Measurements from ENCODE around the gene ISM1.
A peak's percentile ranks its signal among the peaks of the same experiment; 100 is the strongest.

Gene ISM1

DNA sequence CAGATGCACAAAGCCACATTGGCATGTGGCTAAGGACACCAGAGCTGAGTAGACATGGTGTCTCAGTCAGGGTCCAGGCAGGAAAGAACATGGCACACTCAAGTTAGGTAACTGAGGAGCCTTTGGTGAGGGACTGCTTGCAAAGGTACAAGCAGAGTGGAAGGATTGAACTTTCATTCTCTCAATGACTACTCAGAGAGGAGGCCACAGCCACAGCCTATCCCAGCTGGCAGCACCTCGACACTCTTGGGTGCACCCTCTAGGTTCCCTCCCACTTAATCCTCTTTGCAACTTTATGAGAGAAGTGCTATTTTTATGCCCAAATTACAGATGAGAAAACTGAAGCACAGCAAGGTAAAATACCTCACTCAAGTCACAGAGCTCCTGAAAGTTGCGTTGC is 73.4 kb downstream of the ISM1 start:
- Histone ChIP-seq H3K4me3 (ENCODE audit: low read depth, low read length) (no peak overlapping the region), H3K27ac (no peak overlapping the region), H3K36me3 (no peaks in the 10 kb centered on the region), H3K27me3 (ENCODE audit: insufficient read depth, low read depth, severe bottlenecking) (no peaks in the 10 kb centered on the region), H3K9me3 (ENCODE audit: severe bottlenecking) (no peaks in the 10 kb centered on the region)
- TF ChIP-seq, protein P1, sequence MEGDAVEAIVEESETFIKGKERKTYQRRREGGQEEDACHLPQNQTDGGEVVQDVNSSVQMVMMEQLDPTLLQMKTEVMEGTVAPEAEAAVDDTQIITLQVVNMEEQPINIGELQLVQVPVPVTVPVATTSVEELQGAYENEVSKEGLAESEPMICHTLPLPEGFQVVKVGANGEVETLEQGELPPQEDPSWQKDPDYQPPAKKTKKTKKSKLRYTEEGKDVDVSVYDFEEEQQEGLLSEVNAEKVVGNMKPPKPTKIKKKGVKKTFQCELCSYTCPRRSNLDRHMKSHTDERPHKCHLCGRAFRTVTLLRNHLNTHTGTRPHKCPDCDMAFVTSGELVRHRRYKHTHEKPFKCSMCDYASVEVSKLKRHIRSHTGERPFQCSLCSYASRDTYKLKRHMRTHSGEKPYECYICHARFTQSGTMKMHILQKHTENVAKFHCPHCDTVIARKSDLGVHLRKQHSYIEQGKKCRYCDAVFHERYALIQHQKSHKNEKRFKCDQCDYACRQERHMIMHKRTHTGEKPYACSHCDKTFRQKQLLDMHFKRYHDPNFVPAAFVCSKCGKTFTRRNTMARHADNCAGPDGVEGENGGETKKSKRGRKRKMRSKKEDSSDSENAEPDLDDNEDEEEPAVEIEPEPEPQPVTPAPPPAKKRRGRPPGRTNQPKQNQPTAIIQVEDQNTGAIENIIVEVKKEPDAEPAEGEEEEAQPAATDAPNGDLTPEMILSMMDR (IDR thresholded peaks at IDR 0.05; ENCODE audit: low read depth, low read length) = no peak
- no peak for DNase-seq

DNA sequence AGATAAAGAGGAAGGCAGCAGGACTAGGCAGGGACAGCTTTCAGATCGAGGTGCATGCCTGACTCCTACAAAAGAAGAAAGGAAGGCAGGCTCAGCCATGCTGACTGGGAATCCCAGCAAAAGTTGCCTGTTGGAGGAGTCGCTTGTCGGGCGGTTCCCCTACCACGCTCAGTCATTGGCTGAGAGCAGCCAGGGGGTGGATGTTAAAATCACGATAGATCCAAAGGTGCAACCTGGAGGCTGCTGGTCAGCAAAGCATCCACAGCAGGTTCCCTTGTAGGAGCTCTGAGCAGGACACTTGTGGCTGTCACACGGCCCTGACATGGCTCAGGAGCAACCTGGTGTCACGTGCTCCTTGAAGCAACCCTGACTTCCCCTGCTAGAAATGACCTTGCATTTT is 74.6 kb downstream of the ISM1 start:
- TF ChIP-seq, protein P1 (IDR thresholded peaks at IDR 0.05; ENCODE audit: low read depth, low read length) = no peak
- no peaks in the 10 kb centered on the region for H3K9me3 ChIP-seq (ENCODE audit: severe bottlenecking)
- no peak overlapping the region for H3K27ac ChIP-seq
- no peaks in the 10 kb centered on the region for H3K36me3 ChIP-seq
- H3K27me3 ChIP-seq (ENCODE audit: insufficient read depth, low read depth, severe bottlenecking) = no peaks in the 10 kb centered on the region
- H3K4me3 ChIP-seq (ENCODE audit: low read depth, low read length) = no peak overlapping the region
- DNase-seq = no peak

DNA sequence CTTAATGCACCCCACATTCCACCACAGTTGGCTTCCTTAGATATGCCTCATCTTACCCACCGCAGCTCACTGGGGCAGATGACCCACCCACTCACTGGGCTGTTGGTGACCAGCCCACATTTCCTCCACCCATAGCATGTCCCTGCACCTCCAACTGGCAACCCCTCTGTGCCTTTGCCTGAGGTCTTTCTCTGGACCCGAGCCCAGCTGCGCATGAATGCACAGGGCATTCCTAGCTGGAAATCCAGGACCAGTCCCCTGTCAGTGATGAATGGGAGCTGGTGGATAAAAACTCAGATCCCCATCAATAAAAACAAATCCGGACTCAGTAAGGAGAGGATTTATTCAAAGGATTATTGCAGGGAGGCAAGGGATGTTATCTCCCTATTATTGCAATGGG is 75.0 kb downstream of the ISM1 start:
- TF ChIP-seq, protein P1 (IDR thresholded peaks at IDR 0.05; ENCODE audit: low read depth, low read length) = no peak
- H3K27me3 ChIP-seq (ENCODE audit: insufficient read depth, low read depth, severe bottlenecking) = no peaks in the 10 kb centered on the region
- H3K36me3 ChIP-seq = no peaks in the 10 kb centered on the region
- peak; percentile 68 for DNase-seq
- no peak overlapping the region for H3K4me3 ChIP-seq (ENCODE audit: low read depth, low read length)
- no peaks in the 10 kb centered on the region for H3K9me3 ChIP-seq (ENCODE audit: severe bottlenecking)
- no peak overlapping the region for H3K27ac ChIP-seq

DNA sequence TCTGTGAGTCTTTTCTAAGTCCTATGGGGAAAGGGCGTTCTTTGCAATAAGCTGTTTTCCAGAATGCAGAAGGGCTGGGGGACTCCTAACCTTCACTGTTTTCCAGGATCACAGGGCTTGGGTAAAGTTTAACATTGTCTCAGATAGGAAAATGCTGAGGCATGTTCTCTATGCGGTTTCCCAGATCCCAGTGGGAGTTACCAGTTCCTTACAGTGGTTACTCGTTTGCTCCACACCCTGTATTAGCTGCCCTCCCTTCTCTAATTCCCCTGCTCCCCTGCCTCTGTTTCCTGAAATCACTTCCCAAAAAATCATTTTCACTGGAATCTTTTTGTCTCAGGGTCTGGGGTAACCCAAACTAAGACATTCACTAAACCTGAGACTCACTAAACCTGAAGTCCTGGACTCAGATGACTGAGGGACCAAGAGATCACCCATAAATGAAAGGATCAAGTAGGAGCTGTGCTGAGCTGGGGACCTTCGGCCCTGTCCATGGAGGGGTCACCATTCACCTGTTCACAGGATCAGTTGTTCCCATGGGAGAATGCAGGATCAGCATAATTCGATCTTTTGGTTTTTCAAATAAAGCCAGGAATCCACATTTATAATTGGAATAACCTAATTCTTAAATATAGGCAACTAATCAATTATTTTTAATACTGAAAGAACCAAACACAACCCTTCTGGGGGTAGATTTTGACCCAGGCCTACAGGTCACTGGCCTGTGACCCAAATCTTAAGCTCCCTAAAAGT is 76.2 kb downstream of the ISM1 start:
- no peaks in the 10 kb centered on the region for H3K36me3 ChIP-seq
- no peak overlapping the region for H3K4me3 ChIP-seq (ENCODE audit: low read depth, low read length)
- H3K9me3 ChIP-seq (ENCODE audit: severe bottlenecking) = no peaks in the 10 kb centered on the region
- TF ChIP-seq, protein P1 (IDR thresholded peaks at IDR 0.05; ENCODE audit: low read depth, low read length) = no peak
- DNase-seq = no peak
- no peaks in the 10 kb centered on the region for H3K27me3 ChIP-seq (ENCODE audit: insufficient read depth, low read depth, severe bottlenecking)
- no peak overlapping the region for H3K27ac ChIP-seq

DNA sequence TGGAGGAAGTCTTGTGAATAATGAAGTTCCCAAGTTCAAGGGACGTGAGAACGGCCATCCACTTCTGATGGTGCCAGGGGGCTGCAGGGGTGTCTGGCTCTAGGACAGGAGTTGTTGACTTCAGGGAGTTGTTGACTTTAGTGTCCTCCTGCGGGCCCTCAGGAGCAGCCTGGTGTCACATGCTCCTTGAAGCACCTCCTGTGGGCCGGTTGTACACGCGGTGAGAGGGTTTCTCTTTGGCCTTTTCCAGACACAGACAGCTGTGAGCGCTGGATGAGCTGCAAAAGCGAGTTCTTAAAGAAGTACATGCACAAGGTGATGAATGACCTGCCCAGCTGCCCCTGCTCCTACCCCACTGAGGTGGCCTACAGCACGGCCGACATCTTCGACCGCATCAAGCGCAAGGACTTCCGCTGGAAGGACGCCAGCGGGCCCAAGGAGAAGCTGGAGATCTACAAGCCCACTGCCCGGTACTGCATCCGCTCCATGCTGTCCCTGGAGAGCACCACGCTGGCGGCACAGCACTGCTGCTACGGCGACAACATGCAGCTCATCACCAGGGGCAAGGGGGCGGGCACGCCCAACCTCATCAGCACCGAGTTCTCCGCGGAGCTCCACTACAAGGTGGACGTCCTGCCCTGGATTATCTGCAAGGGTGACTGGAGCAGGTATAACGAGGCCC is 77.8 kb downstream of the ISM1 start:
- Histone ChIP-seq H3K27me3 (ENCODE audit: insufficient read depth, low read depth, severe bottlenecking) (no peaks in the 10 kb centered on the region), H3K9me3 (ENCODE audit: severe bottlenecking) (no peaks in the 10 kb centered on the region), H3K4me3 (ENCODE audit: low read depth, low read length) (no peak overlapping the region), H3K36me3 (no peaks in the 10 kb centered on the region), H3K27ac (no peak overlapping the region)
- DNase-seq = no peak
- TF ChIP-seq, protein P1 (IDR thresholded peaks at IDR 0.05; ENCODE audit: low read depth, low read length) = no peak
